Ovary (tissue), 3 donors: Measurements from ENCODE around the gene AFF2.

Experiments
- EP300 ChIP-seq: sonication (generic); formaldehyde crosslinking; IDR thresholded peaks from one replicate; pipeline ENCODE4 v1.6.1; 2017; ENCODE audit warnings: antibody characterized with exemption
- POLR2A ChIP-seq: fragments of 450-650 bp; IDR thresholded peaks from one replicate; pipeline ENCODE4 v1.6.1; 2017; ENCODE audit warnings: antibody characterized with exemption, mild to moderate bottlenecking, moderate library complexity
- TF ChIP-seq, protein P1 (sequence below), 3 donors: fragments of 450-650 bp in 2 of 3; fragments of 200-600 bp in 1 of 3; IDR thresholded peaks; one replicate each; pipeline versions ENCODE4 v1.5.1 to v1.8.0; 2016 to 2022; ENCODE audit warnings: antibody characterized with exemption in 3 of 3, mild to moderate bottlenecking in 1 of 3
- donor health status: DM: no; HTN: no; CAD: no.

DNA sequence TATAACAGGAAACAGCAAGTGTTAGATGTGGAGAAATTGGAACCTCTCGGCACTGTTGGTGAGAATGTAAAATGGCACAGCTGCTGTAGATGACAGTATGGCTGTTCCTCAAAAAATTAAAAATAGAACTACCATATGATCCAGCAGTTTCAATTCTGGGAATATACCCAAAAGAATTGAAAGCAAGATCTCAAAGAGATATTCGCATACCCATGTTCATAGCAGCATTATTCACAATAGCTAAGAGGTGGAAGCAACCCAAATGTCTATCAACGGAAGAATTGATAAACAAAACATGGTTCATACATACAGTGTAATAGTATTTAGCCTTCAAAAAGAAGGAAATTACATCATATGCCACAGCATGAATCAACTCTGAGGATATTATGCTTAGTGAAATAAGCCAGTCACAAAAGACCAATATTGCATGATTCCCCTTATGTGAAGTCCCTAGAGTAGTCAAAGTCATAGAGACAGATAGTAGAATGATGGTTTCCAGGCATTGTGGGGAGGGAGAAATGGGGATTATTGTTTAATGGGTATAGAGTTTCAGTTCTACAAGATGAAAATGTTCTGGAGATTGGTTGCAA, 537.0 kb downstream of the AFF2 start:
- TF ChIP-seq, protein P1, sequence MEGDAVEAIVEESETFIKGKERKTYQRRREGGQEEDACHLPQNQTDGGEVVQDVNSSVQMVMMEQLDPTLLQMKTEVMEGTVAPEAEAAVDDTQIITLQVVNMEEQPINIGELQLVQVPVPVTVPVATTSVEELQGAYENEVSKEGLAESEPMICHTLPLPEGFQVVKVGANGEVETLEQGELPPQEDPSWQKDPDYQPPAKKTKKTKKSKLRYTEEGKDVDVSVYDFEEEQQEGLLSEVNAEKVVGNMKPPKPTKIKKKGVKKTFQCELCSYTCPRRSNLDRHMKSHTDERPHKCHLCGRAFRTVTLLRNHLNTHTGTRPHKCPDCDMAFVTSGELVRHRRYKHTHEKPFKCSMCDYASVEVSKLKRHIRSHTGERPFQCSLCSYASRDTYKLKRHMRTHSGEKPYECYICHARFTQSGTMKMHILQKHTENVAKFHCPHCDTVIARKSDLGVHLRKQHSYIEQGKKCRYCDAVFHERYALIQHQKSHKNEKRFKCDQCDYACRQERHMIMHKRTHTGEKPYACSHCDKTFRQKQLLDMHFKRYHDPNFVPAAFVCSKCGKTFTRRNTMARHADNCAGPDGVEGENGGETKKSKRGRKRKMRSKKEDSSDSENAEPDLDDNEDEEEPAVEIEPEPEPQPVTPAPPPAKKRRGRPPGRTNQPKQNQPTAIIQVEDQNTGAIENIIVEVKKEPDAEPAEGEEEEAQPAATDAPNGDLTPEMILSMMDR (IDR thresholded peaks at IDR 0.05), result no peak
- TF ChIP-seq POLR2A (no peak), EP300 (no peak)
